Bronchial epithelial cell (primary cell): ENCODE data around the gene NTM. TPM values are rescaled to one million over a fixed set of nuclear protein-coding genes. Genes with fewer than 3 reads are reported as not detected.

Source experiments
- DNase-seq: peaks from one replicate; pipeline ENCODE4 v3.0.0-alpha.2; 2010; ENCODE audit warnings: low read depth
- FAIRE-seq: peaks from 2 replicates; lab custom pipeline; 2011; peaks lifted over from hg19 to GRCh38; lab: Jason Lieb, UNC
- H3K27me3 ChIP-seq: 2 replicates; pipeline ENCODE4 v1.5.1; 2011; ENCODE audit warnings: low read length; ENCODE audit not compliant: control insufficient read depth, insufficient read depth
- H3K36me3 ChIP-seq: 2 replicates; pipeline ENCODE4 v1.5.1; 2011; ENCODE audit warnings: low read length; ENCODE audit not compliant: control insufficient read depth, insufficient read depth
- H3K4me3 ChIP-seq: 2 replicates; pipeline ENCODE4 v1.5.1; 2011; ENCODE audit warnings: mild to moderate bottlenecking, low read depth, low read length, control low read depth
- CTCF ChIP-seq: IDR thresholded peaks from 2 replicates; pipeline ENCODE4 v1.5.1; 2011; ENCODE audit warnings: mild to moderate bottlenecking, moderate library complexity, low read length, control low read depth, inconsistent platforms; ENCODE audit not compliant: insufficient read depth, severe bottlenecking
- total RNA-seq: library from RNA; depleted of rRNA; stranded (reverse); fragments of >200 nt; gene quantifications from 2 replicates; pipeline ENCODE4 v1.2.1, GENCODE V29; 2014

NTM gene
- total RNA-seq, 1 donor from 2014 or later, result 4.2 TPM

GRCh38 chr11:131404010-131404409, 33.6 kb downstream of the NTM start:
- no peak overlapping the region for H3K4me3 ChIP-seq
- no peak for FAIRE-seq
- no peaks in the 10 kb centered on the region for H3K27me3 ChIP-seq
- TF ChIP-seq CTCF, result no peak
- DNase-seq, result no peak
- no peaks in the 10 kb centered on the region for H3K36me3 ChIP-seq

- TF ChIP-seq CTCF, result peak; percentile 86
These were observed 37.7 kb downstream of the NTM start for GRCh38 chr11:131408025-131408640.

GRCh38 chr11:131409345-131409744, 38.9 kb downstream of the NTM start:
- Histone ChIP-seq H3K4me3 (no peak overlapping the region), H3K36me3 (no peaks in the 10 kb centered on the region), H3K27me3 (no peaks in the 10 kb centered on the region)
- DNase-seq, result no peak
- FAIRE-seq, result no peak
- no peak for TF ChIP-seq CTCF

More at GRCh38 chr11:131408025-131408640, 37.7 kb downstream of the NTM start:
- Histone ChIP-seq H3K4me3 (no peak overlapping the region), H3K27me3 (no peaks in the 10 kb centered on the region), H3K36me3 (no peaks in the 10 kb centered on the region)
- DNase-seq, result peak; percentile 73
- no peak for FAIRE-seq

GRCh38 chr11:131411636-131412035, 41.2 kb downstream of the NTM start:
- no peaks in the 10 kb centered on the region for H3K36me3 ChIP-seq
- FAIRE-seq, result no peak
- no peak overlapping the region for H3K4me3 ChIP-seq
- no peaks in the 10 kb centered on the region for H3K27me3 ChIP-seq
- DNase-seq, result no peak
- TF ChIP-seq CTCF, result no peak

GRCh38 chr11:131412061-131412460, 41.6 kb downstream of the NTM start:
- no peak for TF ChIP-seq CTCF
- FAIRE-seq (no peak), DNase-seq (peak; percentile 74)
- Histone ChIP-seq H3K36me3 (no peaks in the 10 kb centered on the region), H3K27me3 (no peaks in the 10 kb centered on the region), H3K4me3 (no peak overlapping the region)

- H3K27me3 ChIP-seq, result no peaks in the 10 kb centered on the region
- FAIRE-seq, result no peak
- TF ChIP-seq CTCF, result no peak
These were observed 42.8 kb downstream of the NTM start for GRCh38 chr11:131413217-131413616.

More at GRCh38 chr11:131413217-131413616, 42.8 kb downstream of the NTM start:
- Histone ChIP-seq H3K4me3 (no peak overlapping the region), H3K36me3 (no peaks in the 10 kb centered on the region)
- DNase-seq, result no peak
